ENCODE data around the gene CLK1. TPM values are rescaled to one million over a fixed set of nuclear protein-coding genes. Genes with fewer than 3 reads are reported as not detected.

Gene CLK1
- total and polyA plus RNA-seq, 9 of the 15 experiments (the other 6 are each of a cell fraction or from before 2014, with no cell fraction given) = 29.3 to 99.2 (median 47.0) TPM

DNA sequence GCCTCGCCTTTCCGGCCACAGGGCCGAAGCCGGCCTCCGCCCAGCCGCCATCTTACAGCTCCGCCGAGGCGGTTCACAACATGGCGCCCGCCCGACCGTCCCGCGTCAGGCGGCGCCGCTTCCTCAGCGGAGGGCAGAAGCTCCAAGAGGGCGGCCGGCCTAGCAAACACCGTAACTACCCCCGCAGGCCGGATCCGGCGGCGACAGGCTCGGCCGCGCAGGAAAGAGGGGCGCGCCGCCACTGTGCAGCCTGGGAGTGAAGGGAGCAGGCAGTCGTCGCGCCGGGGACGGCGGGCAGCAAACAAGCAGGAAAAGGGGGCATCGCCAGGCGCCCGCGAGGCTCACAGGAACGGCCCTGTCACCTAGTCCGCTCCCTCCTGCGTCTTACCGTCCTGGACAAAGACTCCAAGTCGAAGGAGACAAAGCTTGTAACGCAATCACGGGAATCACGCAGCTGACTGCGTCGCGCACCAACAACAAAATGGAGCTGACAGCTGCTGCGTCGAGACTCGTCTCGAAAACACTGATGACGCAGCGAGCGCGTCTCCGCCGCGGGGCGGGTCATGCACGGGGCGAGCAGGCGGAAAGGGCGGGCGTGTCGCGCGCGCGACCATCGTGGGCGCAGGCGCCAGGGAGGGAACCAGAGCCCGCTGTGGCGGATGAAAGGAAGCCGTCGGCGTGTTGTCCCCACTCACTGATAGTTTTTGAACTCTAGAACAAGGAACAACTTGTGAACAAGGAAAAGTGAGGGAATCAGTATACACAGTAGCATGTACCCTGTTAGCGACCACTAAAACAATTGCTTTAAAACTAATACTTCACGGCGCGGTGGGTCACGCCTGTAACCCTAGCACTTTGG lies at the start of gene CLK1 (continued):
- no peak for TF ChIP-seq MIER1 (IDR thresholded peaks at IDR 0.05; ENCODE audit: low read depth)
- no peak for TF ChIP-seq IFI16 (CRISPR knock-in tag; IDR thresholded peaks at IDR 0.05)
- TF ChIP-seq, protein P1, sequence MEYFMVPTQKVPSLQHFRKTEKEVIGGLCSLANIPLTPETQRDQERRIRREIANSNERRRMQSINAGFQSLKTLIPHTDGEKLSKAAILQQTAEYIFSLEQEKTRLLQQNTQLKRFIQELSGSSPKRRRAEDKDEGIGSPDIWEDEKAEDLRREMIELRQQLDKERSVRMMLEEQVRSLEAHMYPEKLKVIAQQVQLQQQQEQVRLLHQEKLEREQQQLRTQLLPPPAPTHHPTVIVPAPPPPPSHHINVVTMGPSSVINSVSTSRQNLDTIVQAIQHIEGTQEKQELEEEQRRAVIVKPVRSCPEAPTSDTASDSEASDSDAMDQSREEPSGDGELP (CRISPR knock-in tag; IDR thresholded peaks at IDR 0.05; ENCODE audit: borderline replicate concordance) = peak; percentile 99
- TF ChIP-seq, protein P2, sequence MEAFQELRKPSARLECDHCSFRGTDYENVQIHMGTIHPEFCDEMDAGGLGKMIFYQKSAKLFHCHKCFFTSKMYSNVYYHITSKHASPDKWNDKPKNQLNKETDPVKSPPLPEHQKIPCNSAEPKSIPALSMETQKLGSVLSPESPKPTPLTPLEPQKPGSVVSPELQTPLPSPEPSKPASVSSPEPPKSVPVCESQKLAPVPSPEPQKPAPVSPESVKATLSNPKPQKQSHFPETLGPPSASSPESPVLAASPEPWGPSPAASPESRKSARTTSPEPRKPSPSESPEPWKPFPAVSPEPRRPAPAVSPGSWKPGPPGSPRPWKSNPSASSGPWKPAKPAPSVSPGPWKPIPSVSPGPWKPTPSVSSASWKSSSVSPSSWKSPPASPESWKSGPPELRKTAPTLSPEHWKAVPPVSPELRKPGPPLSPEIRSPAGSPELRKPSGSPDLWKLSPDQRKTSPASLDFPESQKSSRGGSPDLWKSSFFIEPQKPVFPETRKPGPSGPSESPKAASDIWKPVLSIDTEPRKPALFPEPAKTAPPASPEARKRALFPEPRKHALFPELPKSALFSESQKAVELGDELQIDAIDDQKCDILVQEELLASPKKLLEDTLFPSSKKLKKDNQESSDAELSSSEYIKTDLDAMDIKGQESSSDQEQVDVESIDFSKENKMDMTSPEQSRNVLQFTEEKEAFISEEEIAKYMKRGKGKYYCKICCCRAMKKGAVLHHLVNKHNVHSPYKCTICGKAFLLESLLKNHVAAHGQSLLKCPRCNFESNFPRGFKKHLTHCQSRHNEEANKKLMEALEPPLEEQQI (IDR thresholded peaks at IDR 0.05) = no peak
- no peak for TF ChIP-seq BRD9 (IDR thresholded peaks at IDR 0.05; ENCODE audit: low read depth, partially characterized antibody)
- no peak for TF ChIP-seq ZNF174 (CRISPR knock-in tag; IDR thresholded peaks at IDR 0.05)
- no peak for TF ChIP-seq XRCC3 (IDR thresholded peaks at IDR 0.05)
- TF ChIP-seq, protein P3, sequence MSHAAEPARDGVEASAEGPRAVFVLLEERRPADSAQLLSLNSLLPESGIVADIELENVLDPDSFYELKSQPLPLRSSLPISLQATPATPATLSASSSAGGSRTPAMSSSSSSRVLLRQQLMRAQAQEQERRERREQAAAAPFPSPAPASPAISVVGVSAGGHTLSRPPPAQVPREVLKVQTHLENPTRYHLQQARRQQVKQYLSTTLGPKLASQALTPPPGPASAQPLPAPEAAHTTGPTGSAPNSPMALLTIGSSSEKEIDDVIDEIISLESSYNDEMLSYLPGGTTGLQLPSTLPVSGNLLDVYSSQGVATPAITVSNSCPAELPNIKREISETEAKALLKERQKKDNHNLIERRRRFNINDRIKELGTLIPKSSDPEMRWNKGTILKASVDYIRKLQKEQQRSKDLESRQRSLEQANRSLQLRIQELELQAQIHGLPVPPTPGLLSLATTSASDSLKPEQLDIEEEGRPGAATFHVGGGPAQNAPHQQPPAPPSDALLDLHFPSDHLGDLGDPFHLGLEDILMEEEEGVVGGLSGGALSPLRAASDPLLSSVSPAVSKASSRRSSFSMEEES (CRISPR knock-in tag; IDR thresholded peaks at IDR 0.05) = no peak
- TF ChIP-seq BACH1 (tag; IDR thresholded peaks at IDR 0.05) = no peak
- TF ChIP-seq STAG1 (CRISPR knock-in tag; IDR thresholded peaks at IDR 0.05; ENCODE audit: borderline replicate concordance) = no peak
- no peak for TF ChIP-seq ZNF507 (tag; conservative IDR thresholded peaks at IDR 0.05)
- peak; percentile 78 for TF ChIP-seq SMAD1 (IDR thresholded peaks at IDR 0.05; ENCODE audit: low read depth, low read length, partially characterized antibody)
- TF ChIP-seq ZNF354B (CRISPR knock-in tag; IDR thresholded peaks at IDR 0.05) = no peak
- TF ChIP-seq E2F3 (CRISPR knock-in tag; IDR thresholded peaks at IDR 0.05) = no peak
- TF ChIP-seq ZBTB1 (CRISPR knock-in tag; IDR thresholded peaks at IDR 0.05; ENCODE audit: borderline replicate concordance, low read depth) = peak; percentile 68
- TF ChIP-seq, protein P4, sequence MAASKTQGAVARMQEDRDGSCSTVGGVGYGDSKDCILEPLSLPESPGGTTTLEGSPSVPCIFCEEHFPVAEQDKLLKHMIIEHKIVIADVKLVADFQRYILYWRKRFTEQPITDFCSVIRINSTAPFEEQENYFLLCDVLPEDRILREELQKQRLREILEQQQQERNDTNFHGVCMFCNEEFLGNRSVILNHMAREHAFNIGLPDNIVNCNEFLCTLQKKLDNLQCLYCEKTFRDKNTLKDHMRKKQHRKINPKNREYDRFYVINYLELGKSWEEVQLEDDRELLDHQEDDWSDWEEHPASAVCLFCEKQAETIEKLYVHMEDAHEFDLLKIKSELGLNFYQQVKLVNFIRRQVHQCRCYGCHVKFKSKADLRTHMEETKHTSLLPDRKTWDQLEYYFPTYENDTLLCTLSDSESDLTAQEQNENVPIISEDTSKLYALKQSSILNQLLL (CRISPR knock-in tag; IDR thresholded peaks at IDR 0.05; ENCODE audit: borderline replicate concordance) = no peak
- TF ChIP-seq ZFPM2 (CRISPR knock-in tag; IDR thresholded peaks at IDR 0.05) = no peak
- no peak for TF ChIP-seq FOS (IDR thresholded peaks at IDR 0.05; ENCODE audit: extremely low read depth, insufficient read length)
- TF ChIP-seq PML (IDR thresholded peaks at IDR 0.05; ENCODE audit: low read length) = peak; percentile 87
- peak in 1 of 2 experiments; percentile 20; a peak in 1 of 4 replicates for TF ChIP-seq SIN3A (IDR thresholded peaks at IDR 0.05; ENCODE audit: borderline replicate concordance in 2 of 2, control insufficient read depth in 1 of 2, low read depth in 2 of 2, low read length in 2 of 2)
- no peak for TF ChIP-seq ZNF75A (CRISPR knock-in tag; IDR thresholded peaks at IDR 0.05)
- TF ChIP-seq ZNF24 (IDR thresholded peaks at IDR 0.05) = no peak

All from K562 (cell line).